Measurements from ENCODE around the gene YWHAB. TPM values are rescaled to one million over a fixed set of nuclear protein-coding genes. Genes with fewer than 3 reads are reported as not detected.

Gene YWHAB
- total RNA-seq = 100 to 1,000 TPM; 256 to 260 TPM

GRCh38 chr20:44885392-44886265, at the start of gene YWHAB:
Gene YWHAB, plus strand, starts transcription at chr20:44885705. Its CDS starts 15,829 bp downstream, at chr20:44901534.
- ChIA-PET POLR2A (interaction anchor here (0.7 to 1.1 kb wide), 4 partner anchors 75 to 973 kb away, joined by 3 to 7 read pairs (median 3); partner anchors contain the start of gene TOMM34), CTCF (interaction anchor here (0.8 to 1.0 kb wide), 2 partner anchors 11 to 74 kb away, joined by 3 read pairs; partner anchors contain the start of gene TOMM34)

GRCh38 chr20:44836601-44837120, 48.8 kb upstream of the YWHAB start:
- ChIA-PET CTCF (no interaction called here), POLR2A (no interaction called here)

GRCh38 chr20:44837946-44838345, 47.6 kb upstream of the YWHAB start:
- CTCF ChIA-PET = no interaction called here
- POLR2A ChIA-PET = no interaction called here

- POLR2A ChIA-PET = no interaction called here
- CTCF ChIA-PET = no interaction called here
Observed at GRCh38 chr20:44838521-44838920, 47.0 kb upstream of the YWHAB start.

GRCh38 chr20:44839481-44839880, 46.0 kb upstream of the YWHAB start:
- CTCF ChIA-PET = no interaction called here

GRCh38 chr20:44840826-44841225, 44.7 kb upstream of the YWHAB start:
- ChIA-PET CTCF (no interaction called here), POLR2A (no interaction called here)

More at GRCh38 chr20:44839481-44839880, 46.0 kb upstream of the YWHAB start:
- POLR2A ChIA-PET = no interaction called here

GRCh38 chr20:44841955-44842354, 43.5 kb upstream of the YWHAB start:
- POLR2A ChIA-PET = no interaction called here
- CTCF ChIA-PET = no interaction called here

GRCh38 chr20:44843876-44844275, 41.6 kb upstream of the YWHAB start:
- ChIA-PET POLR2A (no interaction called here), CTCF (no interaction called here)

GRCh38 chr20:44848254-44849015, 37.1 kb upstream of the YWHAB start:
- POLR2A ChIA-PET = no interaction called here

GRCh38 chr20:44849703-44850102, 35.8 kb upstream of the YWHAB start:
- POLR2A ChIA-PET = no interaction called here
- CTCF ChIA-PET = no interaction called here

More at GRCh38 chr20:44848254-44849015, 37.1 kb upstream of the YWHAB start:
- CTCF ChIA-PET = interaction anchor here (0.6 kb wide), 1 partner anchor 32 kb away, joined by 3 read pairs; no protein-coding TSS in a partner anchor

GRCh38 chr20:44850272-44850671, 35.2 kb upstream of the YWHAB start:
- CTCF ChIA-PET = no interaction called here
- POLR2A ChIA-PET = no interaction called here

GRCh38 chr20:44850837-44851236, 34.7 kb upstream of the YWHAB start:
- CTCF ChIA-PET = no interaction called here
- POLR2A ChIA-PET = no interaction called here

GRCh38 chr20:44851545-44851944, 34.0 kb upstream of the YWHAB start:
- ChIA-PET POLR2A (no interaction called here), CTCF (no interaction called here)

- CTCF ChIA-PET = interaction anchor here (0.8 kb wide), 1 partner anchor 84 kb away, joined by 3 read pairs; no protein-coding TSS in a partner anchor
- POLR2A ChIA-PET = interaction anchor here (0.6 kb wide), 1 partner anchor 153 kb away, joined by 4 read pairs; no protein-coding TSS in a partner anchor
Observed at GRCh38 chr20:44856442-44856841, 29.1 kb upstream of the YWHAB start.

- CTCF ChIA-PET = interaction anchor here (0.8 kb wide), 1 partner anchor 84 kb away, joined by 3 read pairs; no protein-coding TSS in a partner anchor
Observed at GRCh38 chr20:44856856-44857448, 28.6 kb upstream of the YWHAB start.

GRCh38 chr20:44858606-44859360, 26.7 kb upstream of the YWHAB start:
- ChIA-PET POLR2A (no interaction called here), CTCF (no interaction called here)

More at GRCh38 chr20:44856856-44857448, 28.6 kb upstream of the YWHAB start:
- POLR2A ChIA-PET = interaction anchor here (0.6 kb wide), 1 partner anchor 154 kb away, joined by 4 read pairs; no protein-coding TSS in a partner anchor

GRCh38 chr20:44861531-44862006, 23.9 kb upstream of the YWHAB start:
- POLR2A ChIA-PET = no interaction called here
- CTCF ChIA-PET = no interaction called here

- POLR2A ChIA-PET = no interaction called here
- CTCF ChIA-PET = interaction anchor here (0.7 kb wide), 1 partner anchor 178 kb away, joined by 3 read pairs; no protein-coding TSS in a partner anchor
Observed at GRCh38 chr20:44862286-44862685, 23.2 kb upstream of the YWHAB start.
